HepG2 (cell line): ENCODE data around the gene TAS1R3.

Source experiments
- HMG20A ChIP-seq: IDR thresholded peaks from 2 replicates; pipeline ENCODE4 v1.6.1; 2016; ENCODE audit warnings: borderline replicate concordance
- POLR2G ChIP-seq: fragments of 200-400 bp; formaldehyde crosslinking; IDR thresholded peaks from 2 replicates; pipeline ENCODE4 v1.6.1; 2018; ENCODE audit warnings: mild to moderate bottlenecking, low read depth, low read length, moderate library complexity
- RCOR2 ChIP-seq: IDR thresholded peaks from 2 replicates; pipeline ENCODE4 v1.6.1; 2016; ENCODE audit warnings: missing biosample characterization, missing genetic modification reagents
- SOX13 ChIP-seq, 3 experiments: fragments of 450-650 bp in 1 of 3; sonication (generic) in 1 of 3; formaldehyde crosslinking in 1 of 3; IDR thresholded peaks in 2 of 3; conservative IDR thresholded peaks in 1 of 3; 2 replicates each; pipeline versions ENCODE4 v1.5.0 to v1.6.1; 2016 to 2020; ENCODE audit warnings: antibody characterized with exemption in 1 of 3, mild to moderate bottlenecking in 1 of 3, missing compliant biosample characterization in 1 of 3, missing genetic modification reagents in 1 of 3, moderate library complexity in 1 of 3
- SRF ChIP-seq: IDR thresholded peaks from 2 replicates; pipeline ENCODE4 v1.6.1; 2011; ENCODE audit warnings: mild to moderate bottlenecking, low read depth, low read length, moderate library complexity
- TAF1 ChIP-seq: sonication (generic); formaldehyde crosslinking; IDR thresholded peaks from 2 replicates; pipeline ENCODE4 v1.4.0; 2020; ENCODE audit warnings: missing genetic modification reagents
- ZFP82 ChIP-seq: sonication (generic); formaldehyde crosslinking; IDR thresholded peaks from 2 replicates; pipeline ENCODE4 v1.5.1; 2020; ENCODE audit warnings: mild to moderate bottlenecking, missing genetic modification reagents, borderline replicate concordance
- ZNF766 ChIP-seq: sonication (generic); formaldehyde crosslinking; IDR thresholded peaks from 2 replicates; pipeline ENCODE4 v1.5.0; 2020; ENCODE audit warnings: missing genetic modification reagents, borderline replicate concordance
- ZNF891 ChIP-seq: sonication (generic); formaldehyde crosslinking; IDR thresholded peaks from 2 replicates; pipeline ENCODE4 v1.5.0; 2020; ENCODE audit warnings: mild to moderate bottlenecking, missing genetic modification reagents
- ZSCAN29 ChIP-seq: sonication (generic); formaldehyde crosslinking; conservative IDR thresholded peaks from 2 replicates; pipeline ENCODE4 v1.4.0; 2020; ENCODE audit warnings: mild to moderate bottlenecking, missing genetic modification reagents
- TF ChIP-seq, protein P1 (sequence below): sonication (generic); formaldehyde crosslinking; IDR thresholded peaks from 2 replicates; pipeline ENCODE4 v1.5.0; 2020; ENCODE audit warnings: mild to moderate bottlenecking, missing genetic modification reagents, moderate library complexity
- TF ChIP-seq, protein P2 (sequence below): sonication (generic); formaldehyde crosslinking; IDR thresholded peaks from 2 replicates; pipeline ENCODE4 v1.4.0; 2020; ENCODE audit warnings: missing genetic modification reagents

DNA sequence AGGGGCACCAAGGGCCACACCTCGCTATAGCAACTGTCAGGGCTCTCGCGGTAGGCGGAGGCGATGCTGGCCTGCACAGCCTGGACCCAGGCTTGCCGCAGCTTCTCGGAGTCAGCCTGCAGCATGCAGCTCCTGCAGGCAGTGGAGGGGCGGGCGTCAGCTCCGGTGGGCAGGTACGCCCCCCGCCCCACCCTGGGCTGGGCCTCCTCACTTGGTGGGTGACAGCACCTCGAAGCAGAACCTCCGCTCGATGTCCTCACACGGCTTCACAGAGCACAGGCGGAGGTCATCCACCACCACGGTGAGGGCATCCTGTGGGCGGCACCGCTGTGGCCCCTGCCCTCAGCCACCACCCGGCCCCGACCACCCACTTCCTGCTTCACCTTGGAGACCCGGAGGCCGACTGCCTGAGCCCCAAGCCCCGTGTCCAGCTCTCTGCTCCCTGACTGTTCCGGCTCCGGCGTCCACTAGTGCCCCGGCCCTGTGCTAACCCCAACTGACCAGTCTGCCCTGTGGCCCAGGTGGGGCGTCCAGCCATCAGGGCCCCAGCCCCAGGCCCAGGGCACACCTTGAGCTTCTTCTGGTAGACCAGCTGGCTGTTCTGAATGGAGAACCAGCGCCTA lies 33.2 kb upstream of the TAS1R3 start:
- no peak for TF ChIP-seq HMG20A
- no peak for TF ChIP-seq POLR2G
- TF ChIP-seq SRF: no peak
- no peak for TF ChIP-seq TAF1 (CRISPR knock-in tag)
- TF ChIP-seq, protein P1, sequence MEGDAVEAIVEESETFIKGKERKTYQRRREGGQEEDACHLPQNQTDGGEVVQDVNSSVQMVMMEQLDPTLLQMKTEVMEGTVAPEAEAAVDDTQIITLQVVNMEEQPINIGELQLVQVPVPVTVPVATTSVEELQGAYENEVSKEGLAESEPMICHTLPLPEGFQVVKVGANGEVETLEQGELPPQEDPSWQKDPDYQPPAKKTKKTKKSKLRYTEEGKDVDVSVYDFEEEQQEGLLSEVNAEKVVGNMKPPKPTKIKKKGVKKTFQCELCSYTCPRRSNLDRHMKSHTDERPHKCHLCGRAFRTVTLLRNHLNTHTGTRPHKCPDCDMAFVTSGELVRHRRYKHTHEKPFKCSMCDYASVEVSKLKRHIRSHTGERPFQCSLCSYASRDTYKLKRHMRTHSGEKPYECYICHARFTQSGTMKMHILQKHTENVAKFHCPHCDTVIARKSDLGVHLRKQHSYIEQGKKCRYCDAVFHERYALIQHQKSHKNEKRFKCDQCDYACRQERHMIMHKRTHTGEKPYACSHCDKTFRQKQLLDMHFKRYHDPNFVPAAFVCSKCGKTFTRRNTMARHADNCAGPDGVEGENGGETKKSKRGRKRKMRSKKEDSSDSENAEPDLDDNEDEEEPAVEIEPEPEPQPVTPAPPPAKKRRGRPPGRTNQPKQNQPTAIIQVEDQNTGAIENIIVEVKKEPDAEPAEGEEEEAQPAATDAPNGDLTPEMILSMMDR (CRISPR knock-in tag): no peak
- TF ChIP-seq ZNF891 (CRISPR knock-in tag): no peak
- TF ChIP-seq ZNF766 (CRISPR knock-in tag): no peak
- no peak for TF ChIP-seq ZSCAN29
- TF ChIP-seq ZFP82 (CRISPR knock-in tag): no peak
- TF ChIP-seq, protein P2, sequence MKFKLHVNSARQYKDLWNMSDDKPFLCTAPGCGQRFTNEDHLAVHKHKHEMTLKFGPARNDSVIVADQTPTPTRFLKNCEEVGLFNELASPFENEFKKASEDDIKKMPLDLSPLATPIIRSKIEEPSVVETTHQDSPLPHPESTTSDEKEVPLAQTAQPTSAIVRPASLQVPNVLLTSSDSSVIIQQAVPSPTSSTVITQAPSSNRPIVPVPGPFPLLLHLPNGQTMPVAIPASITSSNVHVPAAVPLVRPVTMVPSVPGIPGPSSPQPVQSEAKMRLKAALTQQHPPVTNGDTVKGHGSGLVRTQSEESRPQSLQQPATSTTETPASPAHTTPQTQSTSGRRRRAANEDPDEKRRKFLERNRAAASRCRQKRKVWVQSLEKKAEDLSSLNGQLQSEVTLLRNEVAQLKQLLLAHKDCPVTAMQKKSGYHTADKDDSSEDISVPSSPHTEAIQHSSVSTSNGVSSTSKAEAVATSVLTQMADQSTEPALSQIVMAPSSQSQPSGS (CRISPR knock-in tag): no peak
- TF ChIP-seq RCOR2: no peak
- TF ChIP-seq SOX13 (IDR thresholded peaks at IDR 0.05): no peak
- TF ChIP-seq SOX13 (CRISPR knock-in tag; conservative IDR thresholded peaks at IDR 0.05 in 1 of 2, IDR thresholded peaks at IDR 0.05 in 1 of 2): no peak
